ENCODE results near the gene PPP1R37.

The PPP1R37 gene

GRCh38 chr19:45098521-45099466 is 5.8 kb downstream of the PPP1R37 start:
- TF ChIP-seq OSR1 (CRISPR knock-in tag; IDR thresholded peaks at IDR 0.05) (no peak), ZNF8 (CRISPR knock-in tag; IDR thresholded peaks at IDR 0.05) (no peak), CSRNP3 (CRISPR knock-in tag; IDR thresholded peaks at IDR 0.05) (no peak), POU6F1 (CRISPR knock-in tag; IDR thresholded peaks at IDR 0.05; ENCODE audit: borderline replicate concordance, low read depth) (no peak), TSHZ2 (CRISPR knock-in tag; IDR thresholded peaks at IDR 0.05) (no peak), ZFP3 (CRISPR knock-in tag; IDR thresholded peaks at IDR 0.05) (no peak), ZC3H10 (CRISPR knock-in tag; IDR thresholded peaks at IDR 0.05) (no peak), ISL1 (CRISPR knock-in tag; IDR thresholded peaks at IDR 0.05) (no peak), ZNF565 (CRISPR knock-in tag; conservative IDR thresholded peaks at IDR 0.05; ENCODE audit: low read depth) (no peak)
- peak; percentile 51 for ATAC-seq

- ATAC-seq = no peak
Observed at GRCh38 chr19:45099467-45100191, 6.7 kb downstream of the PPP1R37 start.

More at GRCh38 chr19:45099467-45100191, 6.7 kb downstream of the PPP1R37 start:
- no peak for TF ChIP-seq GLIS3 (CRISPR knock-in tag; IDR thresholded peaks at IDR 0.05)
- no peak for TF ChIP-seq TCF4 (CRISPR knock-in tag; IDR thresholded peaks at IDR 0.05; ENCODE audit: borderline replicate concordance)
- no peak for TF ChIP-seq CSDC2 (CRISPR knock-in tag; IDR thresholded peaks at IDR 0.05)
- no peak for TF ChIP-seq ZNF565 (CRISPR knock-in tag; conservative IDR thresholded peaks at IDR 0.05; ENCODE audit: low read depth)
- no peak for TF ChIP-seq ZFP3 (CRISPR knock-in tag; IDR thresholded peaks at IDR 0.05)
- TF ChIP-seq ZC3H10 (CRISPR knock-in tag; IDR thresholded peaks at IDR 0.05) = no peak
- no peak for TF ChIP-seq TSHZ2 (CRISPR knock-in tag; IDR thresholded peaks at IDR 0.05)
- TF ChIP-seq OSR1 (CRISPR knock-in tag; IDR thresholded peaks at IDR 0.05) = no peak
- TF ChIP-seq BACH2 (CRISPR knock-in tag; IDR thresholded peaks at IDR 0.05; ENCODE audit: borderline replicate concordance) = no peak
- no peak for TF ChIP-seq TOX (CRISPR knock-in tag; IDR thresholded peaks at IDR 0.05; ENCODE audit: borderline replicate concordance)
- TF ChIP-seq RARB (CRISPR knock-in tag; IDR thresholded peaks at IDR 0.05) = no peak
- TF ChIP-seq POU6F1 (CRISPR knock-in tag; IDR thresholded peaks at IDR 0.05; ENCODE audit: borderline replicate concordance, low read depth) = no peak
- no peak for TF ChIP-seq ESRRG (CRISPR knock-in tag; IDR thresholded peaks at IDR 0.05)
- TF ChIP-seq ARNTL (CRISPR knock-in tag; IDR thresholded peaks at IDR 0.05; ENCODE audit: borderline replicate concordance, low read depth) = no peak
- no peak for TF ChIP-seq ZFP30 (CRISPR knock-in tag; IDR thresholded peaks at IDR 0.05)
- no peak for TF ChIP-seq ZNF70 (CRISPR knock-in tag; IDR thresholded peaks at IDR 0.05)
- no peak for TF ChIP-seq PATZ1 (CRISPR knock-in tag; IDR thresholded peaks at IDR 0.05; ENCODE audit: borderline replicate concordance)
- no peak for TF ChIP-seq CREB5 (CRISPR knock-in tag; IDR thresholded peaks at IDR 0.05; ENCODE audit: low read depth)
- no peak for TF ChIP-seq ISL1 (CRISPR knock-in tag; IDR thresholded peaks at IDR 0.05)
